ENCODE results near the gene HLCS. TPM values are rescaled to one million over a fixed set of nuclear protein-coding genes. Genes with fewer than 3 reads are reported as not detected.

HLCS gene
- total and polyA plus RNA-seq, 8 donors = 15.9 to 25.3 (median 16.7) TPM

GRCh38 chr21:36988536-36988935, 22.1 kb upstream of the HLCS start:
- Histone ChIP-seq H3K27me3 (no peaks in the 10 kb centered on the region), H3K9me3 (no peaks in the 10 kb centered on the region), H3K4me3 (no peak overlapping the region), H3K4me1 (peaks cover 3 to 6% of the 10 kb centered on the region in 2 donors), H3K36me3 (no peaks in the 10 kb centered on the region), H3K27ac (no peak overlapping the region)
- ATAC-seq = no peak
- TF ChIP-seq, protein P1, sequence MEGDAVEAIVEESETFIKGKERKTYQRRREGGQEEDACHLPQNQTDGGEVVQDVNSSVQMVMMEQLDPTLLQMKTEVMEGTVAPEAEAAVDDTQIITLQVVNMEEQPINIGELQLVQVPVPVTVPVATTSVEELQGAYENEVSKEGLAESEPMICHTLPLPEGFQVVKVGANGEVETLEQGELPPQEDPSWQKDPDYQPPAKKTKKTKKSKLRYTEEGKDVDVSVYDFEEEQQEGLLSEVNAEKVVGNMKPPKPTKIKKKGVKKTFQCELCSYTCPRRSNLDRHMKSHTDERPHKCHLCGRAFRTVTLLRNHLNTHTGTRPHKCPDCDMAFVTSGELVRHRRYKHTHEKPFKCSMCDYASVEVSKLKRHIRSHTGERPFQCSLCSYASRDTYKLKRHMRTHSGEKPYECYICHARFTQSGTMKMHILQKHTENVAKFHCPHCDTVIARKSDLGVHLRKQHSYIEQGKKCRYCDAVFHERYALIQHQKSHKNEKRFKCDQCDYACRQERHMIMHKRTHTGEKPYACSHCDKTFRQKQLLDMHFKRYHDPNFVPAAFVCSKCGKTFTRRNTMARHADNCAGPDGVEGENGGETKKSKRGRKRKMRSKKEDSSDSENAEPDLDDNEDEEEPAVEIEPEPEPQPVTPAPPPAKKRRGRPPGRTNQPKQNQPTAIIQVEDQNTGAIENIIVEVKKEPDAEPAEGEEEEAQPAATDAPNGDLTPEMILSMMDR (IDR thresholded peaks at IDR 0.05) = no peak
- intact Hi-C loops (cut with DNase I) = no loop called here
- DNase-seq = no peak

GRCh38 chr21:36987845-36988244, 21.4 kb upstream of the HLCS start:
- Histone ChIP-seq H3K4me3 (no peak overlapping the region), H3K9me3 (no peaks in the 10 kb centered on the region), H3K36me3 (no peaks in the 10 kb centered on the region), H3K27me3 (no peaks in the 10 kb centered on the region), H3K4me1 (peaks cover 3 to 6% of the 10 kb centered on the region in 2 donors), H3K27ac (no peak overlapping the region)
- intact Hi-C loops (cut with DNase I) = no loop called here
- TF ChIP-seq, protein P1 (IDR thresholded peaks at IDR 0.05) = no peak
- no peak for ATAC-seq
- no peak for DNase-seq

- no peak overlapping the region for H3K4me3 ChIP-seq
- intact Hi-C loops (cut with DNase I) = no loop called here
- no peak overlapping the region for H3K27ac ChIP-seq
- peaks cover 0 to 10% of the 10 kb centered on the region in 2 donors for H3K27me3 ChIP-seq
- peaks cover 4 to 9% of the 10 kb centered on the region in 2 donors for H3K4me1 ChIP-seq
- H3K36me3 ChIP-seq = no peaks in the 10 kb centered on the region
- ATAC-seq (no peak), DNase-seq (no peak)
- TF ChIP-seq, protein P1 (IDR thresholded peaks at IDR 0.05) = no peak
- no peaks in the 10 kb centered on the region for H3K9me3 ChIP-seq
These were observed 19.5 kb upstream of the HLCS start for GRCh38 chr21:36985751-36986594.

- intact Hi-C loops (cut with DNase I) = no loop called here
- Histone ChIP-seq H3K36me3 (no peaks in the 10 kb centered on the region), H3K27me3 (peaks cover 0 to 38% of the 10 kb centered on the region in 2 donors), H3K9me3 (no peaks in the 10 kb centered on the region), H3K27ac (no peak overlapping the region), H3K4me3 (no peak overlapping the region), H3K4me1 (peaks cover 8 to 27% of the 10 kb centered on the region in 2 donors)
- ATAC-seq = no peak
- DNase-seq = no peak
- TF ChIP-seq, protein P1 (IDR thresholded peaks at IDR 0.05) = no peak
These were observed 15.7 kb upstream of the HLCS start for GRCh38 chr21:36981977-36982700.

DNA sequence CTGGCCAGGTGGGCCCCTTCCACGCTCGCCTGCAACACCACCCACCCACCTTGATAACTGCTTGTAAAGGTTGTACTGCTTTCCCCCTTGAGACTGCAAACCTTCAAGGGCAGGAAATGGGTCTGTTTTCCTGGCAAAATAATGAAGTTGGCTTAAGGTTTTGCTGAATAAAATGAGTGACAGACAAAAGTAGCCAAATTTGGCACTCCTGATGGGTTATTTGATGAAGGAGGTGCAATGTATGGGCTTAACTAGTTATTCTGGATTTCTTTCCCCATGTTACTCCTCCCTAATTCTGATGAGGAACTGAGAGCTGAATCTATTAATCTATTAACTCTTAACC, 14.6 kb upstream of the HLCS start:
- Histone ChIP-seq H3K9me3 (no peaks in the 10 kb centered on the region), H3K27ac (no peak overlapping the region), H3K36me3 (no peaks in the 10 kb centered on the region), H3K27me3 (peaks cover 0 to 38% of the 10 kb centered on the region in 2 donors), H3K4me3 (peak overlapping the region; percentile 39 to 43), H3K4me1 (peaks cover 13 to 27% of the 10 kb centered on the region in 2 donors)
- DNase-seq (no peak), ATAC-seq (no peak)
- intact Hi-C loops (cut with DNase I) = no loop called here
- TF ChIP-seq, protein P1 (IDR thresholded peaks at IDR 0.05) = no peak
